NCI-H2107 (cell line): Measurements from ENCODE around the gene TSPAN18.

Experiments used
- DNase-seq: peaks from one replicate; lab custom pipeline; 2025; lab: John Stamatoyannopoulos, UW

Gene TSPAN18

DNA sequence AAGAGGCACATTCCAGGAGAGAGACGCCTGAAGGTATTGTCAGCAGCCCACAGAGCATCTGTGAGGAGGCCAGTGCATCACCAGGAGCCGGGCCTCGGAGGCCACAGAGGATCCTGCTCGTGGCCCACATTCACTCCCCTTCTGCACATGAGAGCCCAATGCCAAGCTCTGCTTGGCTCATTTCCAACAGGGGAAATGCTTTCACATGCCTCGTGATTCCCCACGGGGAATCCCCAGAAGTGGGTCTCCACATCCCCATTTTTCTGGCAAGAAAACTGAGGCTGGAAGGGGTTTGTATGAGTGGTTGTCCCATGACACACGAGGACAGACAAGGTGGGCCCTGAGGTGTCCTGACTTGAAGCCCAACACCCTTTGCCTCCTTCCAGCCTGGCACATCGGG lies 189.6 kb downstream of the TSPAN18 start:
- DNase-seq: no peak

DNA sequence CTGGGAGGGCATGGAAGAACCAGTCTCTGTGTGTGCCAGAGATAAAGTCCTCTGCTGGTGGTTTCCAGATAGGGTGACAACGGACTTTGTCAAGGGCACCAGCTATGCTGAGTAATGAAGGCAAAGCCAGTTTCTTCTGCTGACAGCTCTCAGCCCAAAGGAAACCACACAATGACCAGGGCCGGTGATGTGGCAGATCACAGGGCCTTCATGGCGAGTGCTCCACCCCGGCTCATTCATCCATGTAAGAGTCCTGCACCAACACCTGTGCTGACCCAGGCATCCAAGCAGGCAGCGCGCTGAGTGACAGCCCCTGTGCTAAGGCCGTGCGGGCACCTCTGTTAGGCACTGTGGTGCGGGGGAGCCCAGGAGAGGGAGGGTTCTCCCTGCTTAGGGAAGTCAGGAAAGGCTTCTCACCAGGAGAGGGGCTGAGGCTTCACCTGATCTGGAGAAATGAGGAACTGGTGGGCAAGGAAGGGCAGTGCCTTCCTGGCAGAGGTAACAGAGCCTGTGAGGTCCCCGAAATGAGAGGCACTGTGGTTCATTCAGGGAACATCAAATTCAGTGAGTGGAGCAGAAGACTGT lies 190.1 kb downstream of the TSPAN18 start:
- no peak for DNase-seq

DNA sequence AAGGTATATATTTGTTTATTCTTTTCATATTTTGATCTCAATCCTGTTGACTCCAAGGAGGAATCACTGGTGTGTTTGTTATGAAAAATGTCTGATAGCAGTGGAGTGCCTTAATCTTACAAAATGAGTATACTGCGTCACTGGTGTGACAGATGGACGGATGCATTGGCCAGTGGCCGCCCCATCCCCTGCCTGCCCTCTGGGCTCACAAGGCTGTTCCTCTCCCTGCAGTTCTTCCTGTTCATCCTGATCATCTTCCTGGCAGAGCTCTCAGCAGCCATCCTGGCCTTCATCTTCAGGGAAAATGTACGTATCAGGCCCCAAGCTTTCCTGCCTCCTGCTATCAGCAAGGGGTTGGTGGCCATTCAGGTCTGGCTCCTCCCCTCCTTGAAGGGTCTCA lies 191.0 kb downstream of the TSPAN18 start:
- no peak for DNase-seq

DNA sequence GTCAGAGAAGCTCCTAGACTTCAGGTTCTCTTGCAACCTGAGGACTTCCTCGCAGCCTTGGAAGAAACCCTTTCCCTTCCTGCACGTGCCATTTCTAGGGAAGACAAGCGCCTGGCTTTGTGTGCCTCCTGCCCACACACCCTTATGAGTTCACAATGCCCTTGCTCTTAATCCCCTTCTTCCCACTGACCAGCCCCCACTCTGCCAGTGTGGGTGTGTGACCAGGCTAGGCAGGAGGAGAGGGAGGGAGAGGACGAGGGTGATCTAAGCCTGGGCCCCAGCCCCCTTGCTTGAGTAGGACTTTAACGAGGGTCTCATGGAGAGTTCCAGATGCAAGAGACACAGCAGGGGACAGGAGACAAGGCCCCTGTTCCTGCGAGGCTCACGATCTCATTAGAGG lies 193.7 kb downstream of the TSPAN18 start:
- DNase-seq: no peak

DNA sequence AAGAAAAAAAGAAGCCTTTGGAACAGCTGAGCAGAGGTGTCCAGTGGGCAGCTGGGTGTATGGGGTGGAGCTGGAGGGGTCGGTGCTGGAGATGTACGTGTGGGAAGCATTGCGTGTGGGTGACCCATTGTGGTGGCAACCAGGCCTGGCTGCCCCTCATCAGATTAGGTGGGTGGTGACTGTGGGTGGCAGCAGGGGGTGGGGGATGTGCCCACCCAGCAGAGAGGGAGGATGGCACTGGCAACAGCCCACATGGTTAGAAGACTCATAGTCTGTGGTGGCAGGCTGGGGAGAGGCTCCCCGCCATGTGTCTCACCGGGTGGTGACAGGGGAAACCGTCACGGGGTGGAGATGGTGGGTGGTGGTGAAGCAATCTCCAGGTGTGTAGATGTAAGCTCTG lies 196.4 kb downstream of the TSPAN18 start:
- DNase-seq: no peak

DNA sequence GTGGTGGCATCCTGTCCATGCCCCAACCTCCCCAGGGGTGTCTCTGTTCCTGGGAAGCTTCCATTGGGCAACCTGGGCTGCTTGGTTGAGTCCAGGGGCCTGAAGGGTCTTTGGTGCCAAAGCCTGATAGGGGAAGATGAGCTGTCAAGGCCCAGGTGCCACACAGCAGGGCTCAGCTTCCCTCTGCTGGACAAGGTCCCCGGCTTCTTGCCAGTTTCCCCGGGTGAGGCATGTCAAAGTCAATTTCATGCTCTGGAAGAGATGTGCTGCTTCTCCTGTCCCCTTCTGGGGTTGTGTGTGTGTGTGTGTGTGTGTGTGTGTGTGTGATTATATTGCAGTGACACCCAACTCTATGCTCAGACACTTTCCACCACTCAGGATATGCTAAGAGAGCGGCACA lies 197.0 kb downstream of the TSPAN18 start:
- DNase-seq: no peak

DNA sequence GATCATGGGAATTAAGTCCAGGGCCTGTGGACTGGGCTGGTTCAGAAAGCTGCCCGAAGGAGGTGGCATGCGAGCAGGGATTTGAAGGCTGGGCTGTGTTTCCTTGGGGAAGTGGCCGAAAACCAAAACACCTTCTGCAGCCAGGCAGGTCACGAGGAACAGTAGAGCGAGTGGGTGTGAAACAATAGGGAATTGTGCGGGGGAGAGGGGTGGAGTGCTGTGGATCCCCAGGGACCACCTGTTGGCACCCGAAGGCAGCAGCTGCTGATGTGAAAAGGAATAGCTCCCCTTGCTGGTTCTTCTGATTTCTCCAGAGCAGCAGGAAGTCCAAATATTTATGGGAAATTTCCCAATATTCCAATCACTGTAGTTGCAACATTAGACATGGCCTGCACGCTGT lies 199.3 kb downstream of the TSPAN18 start:
- no peak for DNase-seq

DNA sequence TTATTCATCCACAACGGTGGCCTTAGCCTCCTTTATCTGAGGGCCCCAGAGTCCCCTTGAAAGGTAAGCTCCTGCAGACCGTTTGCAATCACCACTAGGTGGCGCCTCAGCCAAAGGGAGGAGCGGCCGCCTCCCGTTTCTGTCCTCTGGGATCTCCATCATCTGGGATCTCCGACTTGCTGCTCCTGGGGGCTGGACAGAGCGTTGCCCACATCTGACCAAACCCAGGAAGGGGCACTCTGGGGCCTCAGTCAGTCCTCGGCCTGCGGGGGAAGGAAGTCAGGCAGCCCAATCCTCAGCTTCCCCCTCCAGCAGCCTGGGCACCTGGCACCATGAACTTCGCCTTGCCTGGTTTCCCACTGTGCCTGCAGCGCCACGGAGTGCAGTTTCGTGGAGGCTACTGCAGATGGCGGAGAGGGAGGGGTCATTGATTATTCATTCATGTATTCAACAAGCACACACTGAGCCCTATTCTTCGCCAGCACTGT lies 200.5 kb downstream of the TSPAN18 start:
- DNase-seq: peak; percentile 67

DNA sequence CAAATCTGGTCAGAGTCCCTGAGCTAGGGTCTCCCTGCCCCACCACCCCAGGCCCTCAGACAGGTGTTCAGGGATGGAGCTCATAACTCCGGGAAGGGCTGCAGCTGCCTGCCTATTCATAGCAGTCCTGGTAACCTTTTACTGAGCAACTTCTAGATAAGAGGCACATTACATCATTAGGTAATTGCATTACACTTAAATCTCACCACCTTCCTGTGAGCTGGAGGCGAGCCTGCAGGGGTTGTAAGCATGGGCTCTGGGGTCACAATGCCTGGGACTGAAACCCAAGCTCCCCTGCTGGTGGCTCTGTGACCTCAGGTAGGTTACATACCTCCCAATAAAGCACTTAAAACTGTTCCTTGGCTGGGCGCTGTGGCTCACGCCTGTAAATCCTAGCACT lies 201.4 kb downstream of the TSPAN18 start:
- DNase-seq: no peak

DNA sequence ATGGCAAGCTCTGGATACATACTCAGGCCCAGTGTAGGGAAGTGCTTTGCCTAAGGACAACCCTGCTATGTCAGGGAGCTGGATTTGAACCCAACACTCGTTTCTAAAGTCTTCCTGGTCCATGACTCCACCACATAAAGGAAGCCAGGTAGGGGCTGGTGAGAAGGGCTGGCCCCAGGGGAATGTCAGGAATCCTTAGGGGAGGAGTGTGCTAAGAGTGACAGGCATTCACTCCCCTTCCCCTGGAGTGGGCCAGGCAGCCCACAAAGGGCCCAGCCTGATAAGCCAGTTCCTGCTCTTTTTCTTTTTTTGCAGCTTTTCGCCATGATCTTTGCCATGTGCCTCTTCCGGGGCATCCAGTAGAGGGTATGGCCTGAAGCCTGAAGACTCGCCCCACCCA lies 202.1 kb downstream of the TSPAN18 start:
- DNase-seq: no peak

DNA sequence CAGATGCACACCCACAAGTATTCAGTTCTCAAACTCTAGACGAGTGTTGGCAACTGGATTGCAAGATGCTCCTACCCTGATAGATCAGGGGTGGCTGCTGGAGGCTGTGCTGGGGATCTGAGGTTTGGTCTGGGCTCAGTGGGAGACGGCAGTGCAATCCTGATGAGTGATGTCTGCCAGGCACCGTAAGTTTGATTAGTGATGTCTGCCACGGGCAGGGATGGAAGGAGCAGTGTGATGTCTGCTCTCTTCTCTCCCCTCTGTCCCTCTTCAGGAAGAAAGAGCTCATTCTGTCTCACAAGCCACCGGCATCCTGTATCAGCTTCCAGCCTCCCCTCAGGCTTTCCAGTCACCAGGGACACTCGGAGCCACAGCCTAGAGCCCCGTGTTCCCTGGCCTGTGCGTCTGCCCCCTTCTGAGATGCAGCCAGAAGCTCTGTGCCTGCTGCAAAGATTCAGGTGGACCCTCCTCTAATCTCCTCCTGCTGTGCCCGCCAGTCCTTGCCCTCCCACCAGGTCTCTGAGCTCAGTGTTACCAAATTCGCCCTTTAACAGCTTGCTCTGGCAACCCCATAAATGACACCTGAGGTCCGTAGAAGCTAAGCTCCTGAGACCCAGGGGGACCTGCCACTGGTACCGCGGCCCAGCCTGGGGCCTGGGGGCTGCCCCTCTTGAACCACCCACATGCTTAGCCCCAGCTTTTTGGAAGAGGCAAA lies 204.0 kb downstream of the TSPAN18 start:
- DNase-seq: no peak

DNA sequence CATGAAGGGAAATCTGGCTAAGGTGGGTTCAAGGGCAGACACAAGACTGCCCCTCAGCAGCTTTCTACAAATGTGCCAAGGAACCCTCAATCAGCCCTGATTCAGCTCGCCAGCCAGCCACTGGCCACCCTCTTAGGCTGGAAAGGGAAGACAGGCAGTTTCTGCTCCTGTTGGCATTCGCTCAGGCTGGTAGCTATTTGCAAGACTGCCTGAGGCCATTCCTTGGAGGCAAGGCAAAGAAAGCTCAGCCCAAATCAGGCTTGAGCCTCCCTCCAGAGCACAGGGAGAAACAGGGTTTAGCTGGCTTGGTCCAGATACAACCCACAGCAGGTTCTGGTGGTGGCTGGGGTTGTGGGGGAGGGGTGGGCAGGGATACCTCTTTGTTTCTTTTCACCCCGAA lies 204.7 kb downstream of the TSPAN18 start:
- no peak for DNase-seq

DNA sequence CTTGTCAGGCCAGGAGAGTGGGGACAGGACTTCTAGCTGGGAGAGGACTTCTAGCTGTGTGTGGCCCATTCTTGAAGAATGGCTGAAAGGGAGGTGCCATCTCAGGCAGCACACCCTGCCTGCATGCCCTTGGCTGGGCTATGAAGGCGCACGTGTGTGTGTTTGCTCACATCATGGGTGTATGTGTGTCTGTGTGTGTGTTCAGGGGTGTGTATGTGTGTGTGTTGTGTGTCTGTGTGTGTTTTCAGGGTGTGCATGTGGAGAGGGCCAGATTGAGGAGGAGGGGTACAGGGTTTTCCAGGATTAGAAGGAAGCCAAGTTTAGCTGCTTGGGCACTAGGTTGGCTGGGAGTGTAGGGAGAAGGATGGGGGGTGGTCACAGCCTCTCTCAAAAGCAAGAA lies 207.3 kb downstream of the TSPAN18 start:
- DNase-seq: no peak

DNA sequence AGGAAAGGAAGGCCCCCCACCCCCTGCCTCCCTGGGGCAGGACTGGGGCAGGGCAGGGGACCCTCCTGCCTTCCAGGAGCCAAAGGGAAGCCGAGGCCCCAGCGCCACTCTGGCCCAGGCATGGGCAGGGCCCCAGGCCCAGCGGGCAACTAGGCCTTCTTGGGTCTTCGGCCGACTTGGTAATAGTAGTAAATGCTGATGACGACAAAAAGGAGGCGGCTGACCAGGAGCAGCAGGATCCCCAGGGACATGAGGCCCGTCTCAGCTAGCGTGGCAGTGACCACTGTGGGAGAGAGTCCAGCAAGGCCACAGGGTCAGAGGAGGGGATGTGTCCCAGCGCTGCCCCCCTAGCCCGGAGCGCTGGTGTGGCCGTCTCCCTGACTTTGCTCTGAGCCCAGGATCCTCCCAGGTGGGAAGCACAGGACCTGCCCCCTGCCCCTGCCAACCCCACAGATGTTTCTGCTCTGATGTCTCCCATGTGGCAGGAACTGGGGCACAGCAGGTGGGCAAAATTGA lies 208.0 kb downstream of the TSPAN18 start:
- DNase-seq: no peak

DNA sequence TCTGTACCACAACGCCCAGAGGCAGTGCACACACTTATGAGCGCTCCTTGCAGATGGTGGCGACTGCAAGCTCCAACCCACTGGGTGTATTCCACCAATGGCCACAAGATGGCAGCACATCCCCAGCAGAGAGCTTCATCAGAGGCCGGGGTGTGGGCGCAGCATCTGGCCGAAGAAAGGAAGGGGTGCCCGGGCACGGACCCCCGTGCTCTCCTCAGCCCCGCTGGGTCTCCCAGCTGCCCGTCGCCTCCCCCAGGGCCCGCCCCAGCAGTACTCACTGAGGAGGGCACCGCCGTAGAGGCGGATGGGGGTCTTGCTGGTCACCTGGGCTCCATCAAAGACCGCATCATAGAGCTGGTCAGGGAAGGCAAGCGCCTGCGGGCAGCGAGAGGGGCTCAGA lies 209.8 kb downstream of the TSPAN18 start:
- peak; percentile 69 for DNase-seq

DNA sequence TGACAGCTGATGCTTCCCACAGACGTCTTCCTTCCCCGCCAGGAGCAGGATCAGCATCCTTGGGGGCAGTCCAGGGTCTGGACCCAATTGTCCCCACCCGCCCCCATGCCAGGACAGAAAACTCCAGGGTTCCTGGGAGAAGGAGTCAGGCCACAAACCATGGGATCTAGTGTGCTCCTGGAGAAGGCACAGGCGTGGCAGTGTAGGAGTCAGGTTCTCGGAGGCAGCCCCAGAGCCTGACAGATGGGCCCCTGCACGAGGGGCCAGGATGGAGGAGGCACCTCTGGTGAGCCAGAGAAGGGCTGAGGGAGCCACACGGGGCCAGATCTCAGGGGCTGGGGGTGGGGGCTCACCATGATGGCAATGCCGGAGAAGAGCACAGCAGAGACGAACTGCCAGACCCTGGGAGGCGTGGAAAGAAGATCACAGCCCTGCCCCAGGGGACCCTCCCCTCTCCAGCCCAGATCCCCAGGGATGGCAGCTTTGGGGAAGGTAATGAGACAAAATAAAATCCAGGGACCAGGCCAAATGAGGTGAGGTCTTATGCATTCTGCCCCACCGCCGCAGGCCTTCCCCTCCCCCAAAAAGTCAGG lies 210.3 kb downstream of the TSPAN18 start:
- DNase-seq: no peak

DNA sequence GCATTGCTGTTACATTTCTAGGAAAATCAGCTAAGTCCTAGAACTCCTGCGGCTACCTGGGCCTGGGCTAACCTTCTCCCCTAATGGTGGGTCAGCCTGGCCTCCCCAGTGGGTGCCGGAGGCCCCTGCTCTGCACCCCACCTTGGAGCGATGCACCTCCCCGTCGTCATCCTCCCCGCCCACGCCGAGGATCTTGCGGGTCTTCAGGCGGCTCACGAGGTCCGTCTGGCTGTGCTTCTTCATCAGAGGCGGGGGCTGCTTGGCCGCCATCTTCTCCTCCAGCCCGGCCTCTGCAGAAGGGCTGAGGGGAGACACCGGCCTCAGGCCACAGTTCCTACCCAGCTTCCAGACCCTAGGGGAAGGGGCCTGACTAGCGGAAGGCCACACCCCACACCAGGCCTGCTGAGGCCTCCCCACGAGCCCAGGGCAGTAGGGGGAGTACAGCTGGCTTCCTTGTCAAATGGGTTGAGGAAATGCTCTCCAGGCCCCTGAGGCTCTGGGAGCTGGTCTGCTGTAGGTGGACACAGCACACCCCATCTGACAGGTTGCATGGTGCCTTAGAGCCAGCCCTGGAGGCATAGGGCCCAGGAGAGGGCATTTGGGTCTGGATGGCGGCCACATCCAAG lies 211.4 kb downstream of the TSPAN18 start:
- no peak for DNase-seq

DNA sequence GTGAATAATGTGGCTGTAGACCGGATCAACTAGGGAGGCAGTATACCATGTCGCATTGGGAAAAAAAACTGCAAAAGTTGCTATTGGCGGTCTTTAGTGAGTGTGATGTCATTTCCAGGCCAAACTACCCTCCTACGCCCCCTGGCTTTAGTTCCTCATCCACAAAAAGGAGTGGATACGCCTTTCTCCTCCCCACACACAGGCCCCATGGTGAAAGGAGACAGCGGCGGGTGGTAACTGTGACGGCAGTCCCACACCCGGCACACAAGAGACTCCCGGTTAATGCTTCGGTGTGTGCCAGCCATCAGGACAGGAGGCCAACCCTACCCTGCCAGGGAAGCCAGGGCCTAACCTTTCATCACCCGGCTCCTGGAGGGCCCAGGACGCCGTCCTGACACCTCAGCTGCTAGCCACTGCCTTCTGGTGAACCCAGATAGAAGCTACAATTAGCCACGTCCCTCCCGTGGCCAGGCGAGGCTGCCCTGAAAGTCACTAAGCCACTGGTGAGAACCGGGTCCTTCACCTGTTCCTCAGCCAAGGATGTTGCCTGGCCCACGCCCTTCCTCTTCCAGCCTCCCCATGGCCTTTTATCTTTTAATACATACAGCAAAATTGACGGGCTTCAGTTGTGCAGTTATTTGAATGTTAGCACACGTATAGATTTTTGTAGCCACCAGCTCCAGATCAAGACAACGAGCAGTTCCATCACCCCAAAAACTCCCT lies 213.1 kb downstream of the TSPAN18 start:
- no peak for DNase-seq

DNA sequence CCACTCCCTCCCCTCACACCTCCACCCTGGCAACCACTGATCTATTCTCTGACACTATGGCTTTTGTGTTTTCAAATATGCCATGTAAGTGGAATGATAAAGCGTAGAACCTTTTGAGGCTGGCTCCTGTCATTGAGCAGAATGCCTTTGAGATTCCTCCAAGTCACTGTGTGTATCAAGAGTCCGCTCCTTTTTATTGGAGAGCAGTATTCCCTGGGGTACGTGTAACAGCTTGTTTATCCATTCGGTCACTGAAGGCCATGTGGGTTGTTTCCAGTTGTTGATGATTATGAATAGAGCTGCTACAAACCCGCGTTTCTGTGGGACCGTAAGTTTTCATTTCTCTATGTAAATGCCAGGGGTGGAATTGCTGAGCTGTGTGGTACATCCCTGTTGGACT lies 213.6 kb downstream of the TSPAN18 start:
- DNase-seq: no peak

DNA sequence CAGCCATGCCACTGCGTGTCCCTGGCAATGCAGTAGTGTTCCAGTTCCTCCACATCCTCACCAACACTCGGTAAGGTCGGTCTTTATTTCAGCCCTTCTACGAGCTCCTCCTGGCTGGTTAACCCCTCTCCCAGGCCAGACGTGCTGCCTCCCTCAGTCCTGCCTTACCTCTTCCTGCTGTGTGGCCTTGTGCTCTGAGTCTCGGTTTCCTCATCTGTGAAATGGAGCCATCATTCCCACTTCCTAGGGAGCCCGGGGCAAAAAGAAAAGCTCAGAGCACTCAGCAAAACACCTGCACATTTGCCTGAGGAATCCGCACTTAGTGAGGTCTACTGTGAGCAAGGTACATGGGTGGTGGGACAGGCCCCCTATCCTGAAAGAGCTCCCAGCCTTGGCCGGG lies 214.1 kb downstream of the TSPAN18 start:
- no peak for DNase-seq

DNA sequence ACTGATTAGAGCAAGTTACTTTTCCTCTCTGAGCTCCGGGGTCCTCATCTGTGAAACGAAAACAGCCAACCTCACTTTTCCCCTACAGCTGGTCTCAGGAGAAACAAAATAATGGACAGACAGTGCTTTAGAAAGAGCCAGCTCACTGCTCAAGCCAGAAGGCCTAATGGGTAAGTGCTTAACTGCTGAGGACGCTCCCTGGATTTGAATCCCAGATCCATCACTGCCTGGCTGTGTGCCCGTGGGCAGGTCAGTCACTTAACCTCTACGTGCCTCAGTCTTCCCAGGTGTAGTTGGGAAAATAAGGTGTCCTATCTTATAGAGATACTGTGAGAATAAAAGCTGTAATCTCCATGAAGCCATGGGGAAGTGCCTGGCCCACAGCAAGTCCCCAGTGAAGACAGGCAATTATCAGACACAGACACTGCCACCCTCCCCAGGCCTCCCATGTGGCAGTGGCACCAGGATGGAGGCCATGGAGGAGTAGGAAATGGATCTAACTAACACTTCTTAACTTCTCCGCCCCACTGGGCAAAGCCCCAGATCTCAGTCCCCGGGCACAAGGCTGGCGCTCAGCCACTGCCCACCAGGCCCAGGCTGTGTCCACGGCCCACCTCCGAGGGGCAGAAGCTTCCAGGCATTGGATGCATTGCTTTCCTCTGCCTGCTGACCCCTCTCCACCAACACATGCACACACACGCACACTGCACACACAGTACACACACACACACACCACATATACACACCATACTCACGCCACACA lies 214.7 kb downstream of the TSPAN18 start:
- DNase-seq: no peak
